ENCODE data around the gene GABBR2.

Gene GABBR2

DNA sequence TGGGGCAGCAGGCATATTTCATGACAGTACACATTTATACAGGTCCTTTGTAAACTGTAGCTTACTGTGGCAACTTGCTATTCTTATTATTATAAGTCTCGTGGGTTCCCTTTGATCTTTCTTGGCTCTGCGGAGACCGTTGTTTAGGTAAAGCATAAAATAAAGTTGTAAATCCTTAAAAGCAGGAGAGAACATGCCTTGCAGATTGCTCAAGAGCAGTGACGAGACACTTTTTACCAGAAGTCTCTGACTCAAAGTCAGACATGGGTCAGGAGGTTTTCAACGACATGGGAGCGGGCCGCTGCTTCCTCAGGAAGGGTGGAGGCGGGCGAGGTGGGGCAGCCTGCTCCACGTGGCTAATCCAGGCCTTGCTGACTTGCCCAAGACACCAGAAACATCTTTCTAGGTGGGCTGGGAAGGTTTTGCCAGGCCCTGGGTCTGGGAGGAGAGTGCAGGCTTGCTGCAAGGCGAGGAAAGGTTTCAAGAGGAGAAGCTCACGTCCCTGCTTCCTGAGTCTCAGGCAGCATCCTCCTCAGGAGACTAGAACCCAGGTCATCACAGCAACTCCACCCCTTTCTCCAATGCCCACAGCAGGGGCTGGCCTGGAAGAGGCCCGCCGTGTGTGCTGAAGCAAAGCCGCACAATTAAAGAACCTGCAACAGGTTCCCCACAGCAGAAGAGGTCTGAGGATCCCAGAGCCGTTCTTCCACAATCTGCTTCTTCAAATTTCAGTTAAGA lies 459.8 kb downstream of the GABBR2 start:
- Histone ChIP-seq H3K9ac (ENCODE audit: low read length) (no peak overlapping the region), H2AFZ (ENCODE audit: low read length) (no peak overlapping the region), H3K4me1 (ENCODE audit: low read length) (no peaks in the 10 kb centered on the region), H3K4me3 (ENCODE audit: low read length) (no peak overlapping the region), H3K9me3 (replicated peaks; ENCODE audit: insufficient read depth, low read length) (no peaks in the 10 kb centered on the region), H3F3A (ENCODE audit: insufficient read depth, low read length) (no peaks in the 10 kb centered on the region), H3K27ac (ENCODE audit: low read length) (no peak overlapping the region), H3K27me3 (replicated peaks; ENCODE audit: insufficient read depth, low read length) (no peaks in the 10 kb centered on the region), H3K36me3 (replicated peaks; ENCODE audit: insufficient read depth, low read length) (no peaks in the 10 kb centered on the region), H4K20me1 (ENCODE audit: insufficient read depth, low read length) (no peaks in the 10 kb centered on the region), H3K9me2 (replicated peaks; ENCODE audit: insufficient read depth, low read length) (no peaks in the 10 kb centered on the region), H3K4me2 (ENCODE audit: low read depth, low read length) (no peak overlapping the region), H3K79me2 (ENCODE audit: low read length) (no peaks in the 10 kb centered on the region)
- DNase-seq = no peak
- TF ChIP-seq EZH2 (optimal IDR thresholded peaks at IDR 0.05; ENCODE audit: low read depth, low read length) = no peak
- TF ChIP-seq EZH2phosphoT487 (IDR thresholded peaks at IDR 0.05; ENCODE audit: low read length) = no peak
- TF ChIP-seq, protein P1, sequence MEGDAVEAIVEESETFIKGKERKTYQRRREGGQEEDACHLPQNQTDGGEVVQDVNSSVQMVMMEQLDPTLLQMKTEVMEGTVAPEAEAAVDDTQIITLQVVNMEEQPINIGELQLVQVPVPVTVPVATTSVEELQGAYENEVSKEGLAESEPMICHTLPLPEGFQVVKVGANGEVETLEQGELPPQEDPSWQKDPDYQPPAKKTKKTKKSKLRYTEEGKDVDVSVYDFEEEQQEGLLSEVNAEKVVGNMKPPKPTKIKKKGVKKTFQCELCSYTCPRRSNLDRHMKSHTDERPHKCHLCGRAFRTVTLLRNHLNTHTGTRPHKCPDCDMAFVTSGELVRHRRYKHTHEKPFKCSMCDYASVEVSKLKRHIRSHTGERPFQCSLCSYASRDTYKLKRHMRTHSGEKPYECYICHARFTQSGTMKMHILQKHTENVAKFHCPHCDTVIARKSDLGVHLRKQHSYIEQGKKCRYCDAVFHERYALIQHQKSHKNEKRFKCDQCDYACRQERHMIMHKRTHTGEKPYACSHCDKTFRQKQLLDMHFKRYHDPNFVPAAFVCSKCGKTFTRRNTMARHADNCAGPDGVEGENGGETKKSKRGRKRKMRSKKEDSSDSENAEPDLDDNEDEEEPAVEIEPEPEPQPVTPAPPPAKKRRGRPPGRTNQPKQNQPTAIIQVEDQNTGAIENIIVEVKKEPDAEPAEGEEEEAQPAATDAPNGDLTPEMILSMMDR (IDR thresholded peaks at IDR 0.05; ENCODE audit: low read length) = no peak

DNA sequence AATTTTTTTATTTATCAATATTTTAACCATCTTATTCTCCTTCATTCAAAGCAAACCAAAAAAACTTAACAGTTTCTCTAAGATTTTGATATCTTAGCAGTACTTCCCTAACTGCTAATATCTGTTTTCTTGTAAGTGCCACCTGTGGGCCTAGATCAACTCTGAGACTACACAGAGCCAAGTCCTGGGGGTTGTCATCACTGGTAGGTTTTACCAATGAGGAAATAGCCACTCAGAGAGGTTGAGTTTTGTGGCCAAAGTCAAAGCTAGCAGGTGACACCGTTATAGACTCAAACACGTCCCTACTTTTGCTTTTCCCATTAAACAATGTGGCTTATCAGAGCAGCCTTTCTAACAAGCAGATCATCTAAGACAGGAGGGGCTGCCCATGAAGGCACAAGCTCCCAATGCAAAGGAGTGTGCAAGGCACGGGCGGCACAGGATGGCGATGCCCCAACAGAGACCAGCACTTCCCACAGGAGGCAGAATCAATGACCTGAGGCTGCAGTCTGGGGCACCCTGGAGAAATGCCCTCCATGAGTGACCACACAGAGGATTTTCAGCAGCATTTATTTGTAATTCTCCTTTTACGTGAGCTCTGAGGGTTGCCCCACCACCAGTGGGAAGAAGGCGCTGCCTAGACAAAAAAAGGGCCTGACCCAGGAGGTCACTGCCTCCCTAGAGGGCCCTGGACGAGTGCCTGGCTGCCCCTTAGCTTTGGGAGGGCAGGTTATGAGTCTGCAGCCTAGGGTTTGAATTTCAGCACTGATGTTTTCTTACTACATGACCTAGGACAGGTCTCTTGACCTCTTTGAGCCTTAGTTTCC lies 460.7 kb downstream of the GABBR2 start:
- Histone ChIP-seq H3K9ac (ENCODE audit: low read length) (no peak overlapping the region), H3K27me3 (replicated peaks; ENCODE audit: insufficient read depth, low read length) (no peaks in the 10 kb centered on the region), H3K36me3 (replicated peaks; ENCODE audit: insufficient read depth, low read length) (no peaks in the 10 kb centered on the region), H3K27ac (ENCODE audit: low read length) (no peak overlapping the region), H3K4me2 (ENCODE audit: low read depth, low read length) (no peak overlapping the region), H2AFZ (ENCODE audit: low read length) (no peak overlapping the region), H3K79me2 (ENCODE audit: low read length) (no peaks in the 10 kb centered on the region), H4K20me1 (ENCODE audit: insufficient read depth, low read length) (no peaks in the 10 kb centered on the region), H3K9me3 (replicated peaks; ENCODE audit: insufficient read depth, low read length) (no peaks in the 10 kb centered on the region), H3K4me3 (ENCODE audit: low read length) (no peak overlapping the region), H3K4me1 (ENCODE audit: low read length) (no peaks in the 10 kb centered on the region), H3K9me2 (replicated peaks; ENCODE audit: insufficient read depth, low read length) (no peaks in the 10 kb centered on the region), H3F3A (ENCODE audit: insufficient read depth, low read length) (no peaks in the 10 kb centered on the region)
- DNase-seq = no peak
- TF ChIP-seq EZH2phosphoT487 (IDR thresholded peaks at IDR 0.05; ENCODE audit: low read length) (no peak), EZH2 (optimal IDR thresholded peaks at IDR 0.05; ENCODE audit: low read depth, low read length) (no peak)
- TF ChIP-seq, protein P1 (IDR thresholded peaks at IDR 0.05; ENCODE audit: low read length) = no peak

DNA sequence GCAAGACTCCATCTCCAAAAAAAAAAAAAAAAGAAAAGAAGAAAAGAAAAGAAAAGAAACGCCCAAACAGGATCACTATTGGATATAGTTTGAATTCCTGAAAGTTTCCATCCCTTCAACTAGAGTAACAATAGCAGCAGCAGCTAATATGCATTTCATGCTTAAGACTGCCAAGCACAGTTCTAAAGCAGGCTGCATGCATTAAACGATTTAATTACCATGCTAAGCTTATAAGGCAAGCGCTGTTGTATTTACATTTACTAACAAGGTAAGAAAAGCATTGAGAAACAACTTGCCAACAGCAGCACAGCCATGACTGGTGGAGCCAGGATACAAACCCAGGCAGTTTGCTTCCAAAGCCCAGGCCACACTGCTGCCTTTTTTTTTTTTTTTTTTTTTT lies 466.3 kb downstream of the GABBR2 start:
- H3F3A ChIP-seq (ENCODE audit: insufficient read depth, low read length) = no peaks in the 10 kb centered on the region
- H2AFZ ChIP-seq (ENCODE audit: low read length) = no peak overlapping the region
- no peaks in the 10 kb centered on the region for H3K4me1 ChIP-seq (ENCODE audit: low read length)
- no peaks in the 10 kb centered on the region for H3K9me3 ChIP-seq (replicated peaks; ENCODE audit: insufficient read depth, low read length)
- H3K4me2 ChIP-seq (ENCODE audit: low read depth, low read length) = no peak overlapping the region
- H3K27ac ChIP-seq (ENCODE audit: low read length) = no peak overlapping the region
- no peaks in the 10 kb centered on the region for H3K9me2 ChIP-seq (replicated peaks; ENCODE audit: insufficient read depth, low read length)
- no peaks in the 10 kb centered on the region for H4K20me1 ChIP-seq (ENCODE audit: insufficient read depth, low read length)
- H3K79me2 ChIP-seq (ENCODE audit: low read length) = no peaks in the 10 kb centered on the region
- no peak for DNase-seq
- TF ChIP-seq, protein P1 (IDR thresholded peaks at IDR 0.05; ENCODE audit: low read length) = no peak
- TF ChIP-seq EZH2phosphoT487 (IDR thresholded peaks at IDR 0.05; ENCODE audit: low read length) (no peak), EZH2 (optimal IDR thresholded peaks at IDR 0.05; ENCODE audit: low read depth, low read length) (no peak)
- H3K4me3 ChIP-seq (ENCODE audit: low read length) = no peak overlapping the region
- H3K27me3 ChIP-seq (replicated peaks; ENCODE audit: insufficient read depth, low read length) = no peaks in the 10 kb centered on the region
- H3K9ac ChIP-seq (ENCODE audit: low read length) = no peak overlapping the region
- no peaks in the 10 kb centered on the region for H3K36me3 ChIP-seq (replicated peaks; ENCODE audit: insufficient read depth, low read length)

Data from MM.1S (cell line).